HG02970 (cell line): ENCODE data around the gene NAIP.
"Not testable (repeated sequence)": the region's sequence is repeated elsewhere in the genome, so short reads cannot be mapped to it uniquely, and the experiment has no call there.

Experiments used
- ATAC-seq: cut with Tn5 transposase; IDR thresholded peaks from one replicate; pipeline ENCODE4 v1.9.1; 2021; ENCODE audit warnings: mild to moderate bottlenecking, moderate library complexity, moderate number of reproducible peaks; ENCODE audit not compliant: unreplicated experiment, low FRiP score

NAIP gene

GRCh38 chr5:70931709-70932368, 93.3 kb downstream of the NAIP start:
- not testable (repeated sequence) for ATAC-seq

- ATAC-seq = not testable (repeated sequence)
Measured at GRCh38 chr5:70925211-70925562, 100.0 kb downstream of the NAIP start.
